Measurements from ENCODE around the gene MSL1.

MSL1 gene

DNA sequence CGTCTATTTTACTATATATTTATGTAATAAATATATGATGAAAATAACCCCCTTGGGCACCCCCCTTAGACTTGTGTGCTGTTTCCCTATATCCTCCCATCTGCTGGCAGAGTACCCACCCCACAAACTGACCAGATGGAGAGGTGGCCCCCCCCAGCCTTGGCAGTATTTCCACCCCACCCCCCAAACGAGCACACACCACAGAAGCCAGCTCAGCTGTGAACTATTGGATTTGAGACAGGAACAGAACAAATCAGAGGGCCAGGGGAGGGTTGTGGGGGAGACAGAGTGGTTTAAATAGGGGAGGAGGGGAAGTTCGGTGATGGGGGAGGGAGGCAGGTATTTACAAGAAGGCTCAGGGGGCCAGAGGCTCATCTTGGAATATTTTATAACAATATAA lies 29.2 kb upstream of the MSL1 start:
- no peak for DNase-seq

DNA sequence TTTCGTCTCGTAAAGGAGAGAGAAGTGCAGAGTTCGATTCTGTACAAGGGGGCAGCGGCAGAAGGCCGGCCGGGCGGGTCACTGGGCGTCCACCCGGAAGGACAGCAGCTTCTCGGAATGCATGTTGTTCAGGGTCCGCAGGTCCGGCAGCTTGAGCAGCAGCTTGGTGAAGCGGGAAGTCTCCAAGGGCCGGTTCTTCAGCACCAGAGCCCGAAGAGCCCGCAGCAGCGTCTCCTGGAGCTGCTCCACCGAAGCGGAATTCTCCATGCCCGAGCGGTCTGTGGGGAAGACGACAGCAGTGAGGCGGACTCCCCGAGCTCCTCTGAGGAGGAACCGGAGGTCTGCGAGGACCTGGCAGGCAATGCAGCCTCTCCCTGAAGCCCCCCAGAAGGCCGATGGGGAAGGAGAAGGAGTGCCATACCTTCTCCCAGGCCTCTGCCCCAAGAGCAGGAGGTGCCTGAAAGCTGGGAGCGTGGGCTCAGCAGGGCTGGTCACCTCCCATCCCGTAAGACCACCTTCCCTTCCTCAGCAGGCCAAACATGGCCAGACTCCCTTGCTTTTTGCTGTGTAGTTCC lies 28.7 kb upstream of the MSL1 start:
- DNase-seq: no peak

DNA sequence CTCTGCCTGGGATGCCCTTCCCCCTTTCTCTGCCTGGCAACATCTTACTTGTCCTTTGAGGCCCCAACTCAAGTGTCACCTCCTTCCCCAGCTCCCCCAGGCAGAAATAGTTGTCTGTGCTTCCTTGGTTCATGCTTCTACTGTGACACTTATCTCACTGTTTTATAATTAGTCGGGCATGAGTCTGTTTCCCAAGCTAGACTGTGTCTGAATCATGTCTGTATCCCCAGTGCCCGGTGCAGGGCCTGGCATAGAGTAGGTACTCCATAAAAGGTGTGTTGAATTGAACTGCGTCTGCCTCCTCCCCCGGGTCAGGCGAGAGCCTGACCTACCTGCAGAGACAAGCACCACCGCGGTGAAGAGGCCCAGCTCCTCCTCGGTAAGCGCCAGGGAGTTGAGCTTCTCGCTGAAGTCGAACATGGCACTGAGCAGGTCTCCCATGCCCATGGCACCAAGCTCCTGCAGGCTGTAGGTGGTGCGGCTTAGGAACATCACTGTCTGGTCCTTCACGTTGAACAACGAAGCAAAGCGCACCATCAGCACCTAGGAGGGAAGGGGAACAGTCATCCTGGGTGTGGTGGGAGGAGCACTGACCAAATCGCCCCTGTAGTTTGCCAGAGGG lies 28.1 kb upstream of the MSL1 start:
- DNase-seq: no peak

- no peak for DNase-seq
These were observed 26.9 kb upstream of the MSL1 start for GRCh38 chr17:40094874-40095273.

DNA sequence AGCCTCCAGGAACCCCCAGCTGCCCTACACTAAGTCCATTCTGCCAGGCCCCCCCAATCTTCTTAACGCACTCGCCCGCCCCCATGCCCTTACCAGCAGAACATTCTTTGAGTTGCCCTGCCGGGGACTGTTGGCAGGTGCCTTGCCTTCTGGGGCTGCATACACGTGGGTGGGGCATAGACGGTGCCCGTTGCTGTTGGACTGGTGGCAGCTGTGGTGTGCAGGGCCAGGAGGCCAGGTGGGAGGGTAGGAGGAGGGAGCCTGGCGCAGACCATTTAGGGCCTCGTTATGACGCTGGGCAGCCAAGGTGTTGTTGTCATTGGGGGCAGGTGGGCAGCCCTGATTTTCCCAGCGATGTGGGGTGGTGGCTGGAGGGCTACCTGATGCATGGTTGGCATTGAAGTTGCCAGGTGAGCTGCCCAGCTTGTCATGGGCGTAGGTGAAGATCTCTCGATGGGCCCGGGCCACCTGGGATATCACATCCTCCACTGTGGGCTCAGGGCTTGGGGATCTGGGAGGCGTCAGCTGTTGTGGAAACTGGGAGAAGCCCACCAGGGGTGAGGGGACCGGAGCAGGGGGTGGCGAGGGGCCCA lies 26.3 kb upstream of the MSL1 start:
- DNase-seq: no peak

DNA sequence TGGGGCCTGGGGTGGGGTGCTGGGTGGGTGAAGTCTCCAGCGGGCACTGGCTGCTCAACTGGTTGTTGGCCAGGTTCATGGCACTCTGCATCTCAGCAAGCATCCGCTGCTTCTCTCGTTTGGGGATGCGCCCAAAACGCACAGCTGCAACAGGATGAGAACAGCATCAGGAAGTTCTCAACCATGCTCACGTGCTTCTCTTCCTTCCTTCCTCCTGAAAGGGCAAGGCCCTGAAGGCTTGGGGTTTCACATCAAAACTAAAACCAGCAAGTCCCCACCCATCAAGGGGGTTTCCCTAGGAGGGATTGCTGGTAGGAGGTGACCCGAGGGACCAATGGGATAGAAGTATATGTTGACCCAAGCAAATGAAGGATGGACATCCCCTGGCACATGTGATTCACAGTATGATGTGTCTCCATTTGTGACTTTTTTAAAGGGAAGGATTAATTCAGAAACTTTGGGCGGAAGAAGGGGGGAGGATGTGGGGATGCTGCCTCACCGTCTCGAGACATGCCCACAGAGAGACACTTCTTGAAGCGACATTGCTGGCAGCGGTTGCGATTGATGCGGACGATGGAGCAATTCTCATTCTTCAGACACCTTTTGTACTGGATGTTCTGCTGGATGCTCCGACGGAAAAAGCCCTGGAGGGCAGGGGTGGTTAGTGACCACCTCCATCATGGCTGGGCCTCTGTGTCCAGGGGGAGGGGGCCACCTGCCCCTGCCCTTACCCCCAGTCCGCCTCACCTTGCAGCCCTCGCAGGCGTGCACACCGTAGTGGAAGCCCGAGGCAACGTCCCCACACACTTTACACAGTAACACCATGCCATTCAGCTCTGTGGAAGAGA lies 25.6 kb upstream of the MSL1 start:
- no peak for DNase-seq

DNA sequence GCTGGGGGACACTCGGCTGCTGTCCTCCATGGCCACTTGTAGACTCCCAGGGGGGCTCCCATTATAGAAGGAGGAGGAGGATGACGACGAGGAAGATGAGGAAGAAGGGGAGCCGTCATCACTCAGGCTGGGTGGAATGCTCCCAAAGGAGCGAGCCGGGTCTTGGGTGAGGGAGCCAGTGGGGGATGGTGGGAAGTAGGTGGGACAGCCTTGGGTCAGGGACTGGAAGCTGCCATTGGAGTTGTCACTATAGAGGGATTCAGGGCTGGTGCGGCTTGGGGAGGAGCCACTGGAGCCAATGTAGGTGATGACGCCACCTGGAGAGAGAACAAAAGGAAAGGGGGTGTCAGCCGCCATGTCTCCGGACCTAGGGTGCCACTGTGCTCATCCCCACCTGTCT lies 24.7 kb upstream of the MSL1 start:
- DNase-seq: no peak

- DNase-seq: no peak
These were observed 23.6 kb upstream of the MSL1 start for GRCh38 chr17:40097931-40098845.

DNA sequence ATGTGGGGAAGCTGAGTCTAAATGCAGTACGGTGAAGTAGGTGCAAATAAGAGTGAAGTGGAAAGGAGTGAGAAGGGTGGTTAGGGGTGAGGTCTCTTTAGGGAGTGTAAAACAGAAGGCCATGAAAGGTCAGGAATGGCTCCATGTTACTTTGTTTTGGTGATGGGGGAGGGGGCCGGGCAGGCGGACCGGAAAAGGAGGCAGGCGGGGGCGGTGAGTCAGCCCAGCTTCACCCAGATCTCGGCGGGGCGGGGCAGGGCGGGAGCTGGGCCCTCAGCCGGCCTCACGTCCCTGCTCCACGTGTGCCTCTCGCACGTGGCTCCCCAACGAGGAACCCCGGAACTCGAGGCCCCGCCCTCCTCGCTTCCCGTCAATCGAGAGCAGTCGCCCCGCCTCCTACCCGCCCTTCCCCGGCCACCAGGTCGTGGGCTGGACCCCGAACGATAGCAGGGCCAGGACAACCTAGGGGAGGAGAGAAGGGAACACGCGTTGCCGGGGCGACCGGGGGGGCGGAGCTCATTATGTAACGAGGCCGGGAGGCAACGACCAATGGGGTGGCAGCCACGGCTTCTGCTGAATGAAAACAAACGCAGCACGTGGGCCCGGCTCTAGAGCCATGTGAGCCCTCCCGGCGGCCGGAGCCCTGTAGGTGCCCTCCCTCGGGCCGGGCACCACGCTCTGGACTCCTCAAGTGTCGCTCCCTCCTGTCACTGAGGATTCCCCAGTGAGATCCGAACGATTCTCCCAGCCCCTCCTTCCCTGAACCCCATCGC lies 22.7 kb upstream of the MSL1 start:
- peak; percentile 97 for DNase-seq

DNA sequence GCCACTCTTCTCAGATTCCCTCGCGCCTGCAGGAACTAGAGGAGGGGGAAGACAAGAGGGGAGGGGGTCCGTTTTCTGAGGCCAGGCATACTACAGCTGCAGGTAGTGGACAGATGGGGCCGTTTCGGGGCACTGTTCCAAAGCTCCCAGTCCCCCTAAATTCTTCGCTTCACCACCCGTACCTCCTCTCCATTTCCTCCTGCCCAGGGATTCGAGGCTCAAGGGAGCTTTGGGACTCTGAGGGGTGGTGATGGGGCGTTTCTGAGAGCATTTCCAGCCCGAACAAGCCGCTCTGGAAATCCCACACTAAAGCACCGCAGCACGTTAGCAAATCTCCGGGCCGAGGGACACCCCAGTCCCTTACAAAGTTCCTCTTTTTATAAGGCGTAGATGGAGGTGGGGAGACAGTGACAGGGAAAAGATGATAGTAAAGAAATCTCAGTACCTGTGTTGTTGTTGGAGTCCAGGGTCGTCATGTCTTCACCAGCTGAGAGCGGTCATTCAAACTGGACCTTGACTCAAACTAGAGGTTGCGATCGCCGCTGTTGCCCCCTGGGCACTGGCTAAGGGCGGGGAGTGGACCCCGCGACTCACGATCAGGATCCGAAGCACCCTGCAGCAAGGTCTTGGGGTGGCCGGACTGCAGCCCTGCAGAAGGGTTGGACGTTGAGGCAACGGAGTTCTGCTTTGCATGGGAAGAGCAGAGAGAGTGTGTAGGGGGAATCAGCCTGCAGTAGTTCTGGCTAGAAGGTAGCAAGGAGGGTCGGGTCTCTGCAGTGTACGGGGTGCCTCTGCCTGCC lies 22.0 kb upstream of the MSL1 start:
- peak; percentile 12 for DNase-seq

DNA sequence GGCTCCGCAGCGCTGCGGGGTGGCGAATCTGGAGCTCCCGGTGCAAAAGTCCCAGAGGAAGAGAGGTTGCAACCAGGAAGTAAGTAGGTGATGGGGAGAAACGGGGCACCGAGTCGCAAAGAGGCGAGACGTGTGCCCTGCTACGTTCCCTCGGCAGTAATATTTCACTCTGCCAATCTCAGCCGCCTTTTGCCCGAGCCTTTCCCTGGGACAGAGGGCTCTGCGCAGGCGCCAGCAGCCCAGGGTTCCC lies 21.4 kb upstream of the MSL1 start, which contains the start of gene NR1D1:
TSS of gene NR1D1 (minus strand) at position 171 of the 250 bp plus-strand sequence. CDS start 495 bp downstream, outside the sequence.
- DNase-seq: no peak

- peak; percentile 92 for DNase-seq
These were observed 21.0 kb upstream of the MSL1 start for GRCh38 chr17:40100669-40101366.

DNA sequence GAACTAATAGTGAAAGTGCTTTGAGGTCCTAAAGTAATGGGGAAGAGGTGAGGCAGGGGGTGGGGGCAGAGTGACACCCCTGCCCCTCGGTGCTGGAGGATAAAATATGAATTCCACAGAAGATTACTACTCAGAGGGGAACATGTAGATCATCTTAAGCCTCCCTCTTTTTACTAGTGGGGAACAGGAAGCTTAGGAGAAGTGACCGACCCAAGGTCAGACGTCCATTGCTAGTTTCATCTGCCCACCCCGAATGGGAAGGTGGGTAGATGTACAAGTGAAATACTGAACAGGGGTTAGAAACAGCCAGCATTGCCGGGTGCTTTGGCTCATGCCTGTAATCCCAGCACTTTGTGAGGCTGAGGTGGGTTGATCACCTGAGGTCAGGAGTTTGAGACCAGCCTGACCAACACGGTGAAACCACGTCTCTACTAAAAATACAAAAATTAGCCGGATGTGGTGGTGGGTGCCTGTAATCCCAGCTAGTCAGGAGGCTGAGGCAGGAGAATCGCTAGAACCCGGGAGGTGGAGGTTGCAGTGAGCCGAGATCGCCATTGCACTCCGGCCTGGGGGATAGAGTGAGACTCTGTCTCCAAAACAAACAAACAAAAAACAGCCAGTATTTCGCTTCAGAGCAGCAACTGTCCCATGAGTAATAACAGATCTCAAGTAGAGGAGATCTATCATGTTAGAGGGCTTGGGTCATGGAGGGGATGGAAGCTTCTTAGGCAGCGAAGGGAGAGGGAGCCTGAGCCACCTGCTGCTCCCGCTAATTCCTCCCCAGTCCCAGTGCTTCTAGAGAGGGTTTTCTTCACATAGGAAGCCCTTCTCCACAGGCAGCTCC lies 20.2 kb upstream of the MSL1 start:
- DNase-seq: no peak

DNA sequence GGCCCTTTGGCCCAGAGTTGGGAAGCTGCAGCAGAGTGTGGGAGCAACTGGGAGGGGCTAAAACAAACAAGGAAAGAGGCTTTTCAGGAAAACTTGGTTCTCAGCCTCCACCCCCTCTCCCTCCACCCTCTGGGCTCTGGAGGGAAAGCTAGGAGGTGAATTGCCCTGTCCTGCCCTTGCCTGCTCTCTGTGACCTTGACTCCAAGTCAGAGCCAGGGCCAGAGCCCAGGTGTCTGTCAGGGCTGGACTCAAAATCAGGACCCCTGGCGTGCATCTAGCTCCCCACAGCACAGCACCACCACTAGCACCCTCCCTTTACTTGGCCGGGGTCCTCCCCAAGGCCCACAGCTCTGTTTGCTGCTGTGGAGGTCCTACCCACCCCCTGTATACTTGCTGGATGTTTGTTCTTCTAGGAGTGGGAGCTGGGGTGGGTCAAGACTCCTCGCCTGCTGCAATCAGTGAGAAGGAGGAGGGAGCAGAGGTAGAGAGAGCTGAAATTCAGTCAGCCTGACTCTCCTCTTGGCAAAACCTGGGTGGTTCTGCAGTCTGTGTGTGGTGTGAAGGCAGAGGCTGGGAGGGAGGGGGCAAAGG lies 18.6 kb upstream of the MSL1 start:
- no peak for DNase-seq

DNA sequence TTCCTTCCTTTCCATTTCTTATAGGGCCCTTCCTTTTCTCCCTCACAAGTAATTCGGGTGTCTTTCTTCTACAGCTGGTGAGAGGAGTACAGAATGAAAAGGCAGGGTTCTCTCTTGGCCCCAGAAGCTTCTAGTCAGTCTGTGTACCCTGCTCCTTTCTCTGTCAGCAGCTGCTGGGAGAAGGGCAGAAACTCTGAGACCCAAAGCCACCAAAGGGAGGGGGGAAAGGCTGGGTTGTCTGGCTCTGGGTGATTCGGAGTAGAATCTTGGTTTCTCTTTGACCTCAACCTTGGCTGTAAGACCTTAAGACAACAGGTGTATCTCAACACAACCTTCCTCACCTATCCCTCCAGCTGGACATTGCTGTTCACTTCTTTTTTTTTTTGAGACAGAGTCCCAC lies 18.1 kb upstream of the MSL1 start:
- DNase-seq: no peak

GRCh38 chr17:40104594-40105486 lies 16.9 kb upstream of the MSL1 start:
- no peak for DNase-seq

- DNase-seq: no peak
These were observed 15.7 kb upstream of the MSL1 start for GRCh38 chr17:40105861-40106759.
